ENCODE results near the gene STPG3.
A peak's percentile ranks its signal among the peaks of the same experiment; 100 is the strongest.

Gene STPG3

GRCh38 chr9:137278061-137278701 is 27.1 kb downstream of the STPG3 start:
- Histone ChIP-seq H3K4me1 (ENCODE audit: control insufficient read depth, insufficient read depth, low read length) (peaks cover 3% of the 10 kb centered on the region), H3K9me3 (ENCODE audit: control insufficient read depth, insufficient read depth, low read length) (no peaks in the 10 kb centered on the region), H3K27me3 (ENCODE audit: control insufficient read depth, insufficient read depth, low read length) (no peaks in the 10 kb centered on the region), H3K9ac (ENCODE audit: low read depth, low read length) (peak overlapping the region; percentile 26), H3K4me3 (ENCODE audit: low read depth, low read length) (peak overlapping the region; percentile 41), H3K36me3 (ENCODE audit: control insufficient read depth, insufficient read depth, low read length) (peaks cover 4% of the 10 kb centered on the region)

GRCh38 chr9:137278721-137279711 is 27.9 kb downstream of the STPG3 start:
- H3K27me3 ChIP-seq (ENCODE audit: control insufficient read depth, insufficient read depth, low read length) = no peaks in the 10 kb centered on the region
- no peak overlapping the region for H3K9ac ChIP-seq (ENCODE audit: low read depth, low read length)
- peaks cover 3% of the 10 kb centered on the region for H3K36me3 ChIP-seq (ENCODE audit: control insufficient read depth, insufficient read depth, low read length)
- peaks cover 3% of the 10 kb centered on the region for H3K4me1 ChIP-seq (ENCODE audit: control insufficient read depth, insufficient read depth, low read length)
- H3K9me3 ChIP-seq (ENCODE audit: control insufficient read depth, insufficient read depth, low read length) = no peaks in the 10 kb centered on the region
- H3K4me3 ChIP-seq (ENCODE audit: low read depth, low read length) = peak overlapping the region; percentile 22

GRCh38 chr9:137279741-137280473 is 28.8 kb downstream of the STPG3 start:
- Histone ChIP-seq H3K36me3 (ENCODE audit: control insufficient read depth, insufficient read depth, low read length) (peaks cover 3% of the 10 kb centered on the region), H3K9me3 (ENCODE audit: control insufficient read depth, insufficient read depth, low read length) (no peaks in the 10 kb centered on the region), H3K4me3 (ENCODE audit: low read depth, low read length) (no peak overlapping the region), H3K27me3 (ENCODE audit: control insufficient read depth, insufficient read depth, low read length) (no peaks in the 10 kb centered on the region), H3K9ac (ENCODE audit: low read depth, low read length) (no peak overlapping the region), H3K4me1 (ENCODE audit: control insufficient read depth, insufficient read depth, low read length) (peaks cover 3% of the 10 kb centered on the region)

GRCh38 chr9:137280474-137281344 is 29.6 kb downstream of the STPG3 start:
- no peak overlapping the region for H3K9ac ChIP-seq (ENCODE audit: low read depth, low read length)
- no peaks in the 10 kb centered on the region for H3K9me3 ChIP-seq (ENCODE audit: control insufficient read depth, insufficient read depth, low read length)
- H3K27me3 ChIP-seq (ENCODE audit: control insufficient read depth, insufficient read depth, low read length) = no peaks in the 10 kb centered on the region
- H3K4me3 ChIP-seq (ENCODE audit: low read depth, low read length) = peak overlapping the region; percentile 48
- peaks cover 3% of the 10 kb centered on the region for H3K4me1 ChIP-seq (ENCODE audit: control insufficient read depth, insufficient read depth, low read length)
- peaks cover 3% of the 10 kb centered on the region for H3K36me3 ChIP-seq (ENCODE audit: control insufficient read depth, insufficient read depth, low read length)

GRCh38 chr9:137281345-137282116 is 30.4 kb downstream of the STPG3 start:
- H3K4me1 ChIP-seq (ENCODE audit: control insufficient read depth, insufficient read depth, low read length) = no peaks in the 10 kb centered on the region
- H3K4me3 ChIP-seq (ENCODE audit: low read depth, low read length) = peak overlapping the region; percentile 48
- H3K27me3 ChIP-seq (ENCODE audit: control insufficient read depth, insufficient read depth, low read length) = no peaks in the 10 kb centered on the region
- peaks cover 3% of the 10 kb centered on the region for H3K36me3 ChIP-seq (ENCODE audit: control insufficient read depth, insufficient read depth, low read length)
- no peak overlapping the region for H3K9ac ChIP-seq (ENCODE audit: low read depth, low read length)
- H3K9me3 ChIP-seq (ENCODE audit: control insufficient read depth, insufficient read depth, low read length) = no peaks in the 10 kb centered on the region

- no peaks in the 10 kb centered on the region for H3K27me3 ChIP-seq (ENCODE audit: control insufficient read depth, insufficient read depth, low read length)
- no peaks in the 10 kb centered on the region for H3K4me1 ChIP-seq (ENCODE audit: control insufficient read depth, insufficient read depth, low read length)
- no peaks in the 10 kb centered on the region for H3K9me3 ChIP-seq (ENCODE audit: control insufficient read depth, insufficient read depth, low read length)
- H3K36me3 ChIP-seq (ENCODE audit: control insufficient read depth, insufficient read depth, low read length) = no peaks in the 10 kb centered on the region
- H3K4me3 ChIP-seq (ENCODE audit: low read depth, low read length) = no peak overlapping the region
- no peak overlapping the region for H3K9ac ChIP-seq (ENCODE audit: low read depth, low read length)
Measured at GRCh38 chr9:137286975-137287383, 35.9 kb downstream of the STPG3 start.

- peaks cover 9% of the 10 kb centered on the region for H3K27me3 ChIP-seq (ENCODE audit: control insufficient read depth, insufficient read depth, low read length)
- no peak overlapping the region for H3K9ac ChIP-seq (ENCODE audit: low read depth, low read length)
- H3K4me3 ChIP-seq (ENCODE audit: low read depth, low read length) = no peak overlapping the region
- H3K9me3 ChIP-seq (ENCODE audit: control insufficient read depth, insufficient read depth, low read length) = no peaks in the 10 kb centered on the region
- H3K4me1 ChIP-seq (ENCODE audit: control insufficient read depth, insufficient read depth, low read length) = peaks cover 2% of the 10 kb centered on the region
- no peaks in the 10 kb centered on the region for H3K36me3 ChIP-seq (ENCODE audit: control insufficient read depth, insufficient read depth, low read length)
Measured at GRCh38 chr9:137293094-137293481, 42.0 kb downstream of the STPG3 start.

- peaks cover 7% of the 10 kb centered on the region for H3K4me1 ChIP-seq (ENCODE audit: control insufficient read depth, insufficient read depth, low read length)
Measured at GRCh38 chr9:137293482-137294090, 42.5 kb downstream of the STPG3 start.

GRCh38 chr9:137294091-137294680 is 43.1 kb downstream of the STPG3 start:
- no peaks in the 10 kb centered on the region for H3K36me3 ChIP-seq (ENCODE audit: control insufficient read depth, insufficient read depth, low read length)
- no peak overlapping the region for H3K4me3 ChIP-seq (ENCODE audit: low read depth, low read length)
- H3K9ac ChIP-seq (ENCODE audit: low read depth, low read length) = no peak overlapping the region
- peaks cover 9% of the 10 kb centered on the region for H3K4me1 ChIP-seq (ENCODE audit: control insufficient read depth, insufficient read depth, low read length)
- H3K9me3 ChIP-seq (ENCODE audit: control insufficient read depth, insufficient read depth, low read length) = no peaks in the 10 kb centered on the region
- H3K27me3 ChIP-seq (ENCODE audit: control insufficient read depth, insufficient read depth, low read length) = peaks cover 9% of the 10 kb centered on the region

More at GRCh38 chr9:137293482-137294090, 42.5 kb downstream of the STPG3 start:
- Histone ChIP-seq H3K9ac (ENCODE audit: low read depth, low read length) (no peak overlapping the region), H3K27me3 (ENCODE audit: control insufficient read depth, insufficient read depth, low read length) (peaks cover 9% of the 10 kb centered on the region), H3K36me3 (ENCODE audit: control insufficient read depth, insufficient read depth, low read length) (no peaks in the 10 kb centered on the region), H3K4me3 (ENCODE audit: low read depth, low read length) (no peak overlapping the region), H3K9me3 (ENCODE audit: control insufficient read depth, insufficient read depth, low read length) (no peaks in the 10 kb centered on the region)

GRCh38 chr9:137294681-137295237 is 43.7 kb downstream of the STPG3 start:
- Histone ChIP-seq H3K4me3 (ENCODE audit: low read depth, low read length) (peak overlapping the region; percentile 50), H3K36me3 (ENCODE audit: control insufficient read depth, insufficient read depth, low read length) (no peaks in the 10 kb centered on the region), H3K9ac (ENCODE audit: low read depth, low read length) (no peak overlapping the region), H3K27me3 (ENCODE audit: control insufficient read depth, insufficient read depth, low read length) (peaks cover 9% of the 10 kb centered on the region), H3K9me3 (ENCODE audit: control insufficient read depth, insufficient read depth, low read length) (no peaks in the 10 kb centered on the region), H3K4me1 (ENCODE audit: control insufficient read depth, insufficient read depth, low read length) (peaks cover 9% of the 10 kb centered on the region)
